GM12801 (cell line): ENCODE measurements around the gene BMP6.

ENCODE experiments used
- CTCF ChIP-seq: IDR thresholded peaks from one replicate; pipeline ENCODE4 v1.5.1; 2011; ENCODE audit warnings: control low read depth; ENCODE audit not compliant: insufficient read length; ENCODE audit errors: extremely low read depth

Gene BMP6

GRCh38 chr6:7818257-7819214 lies 92.6 kb downstream of the BMP6 start:
- TF ChIP-seq CTCF = no peak

GRCh38 chr6:7819431-7820015 lies 93.6 kb downstream of the BMP6 start:
- TF ChIP-seq CTCF = no peak

GRCh38 chr6:7820288-7820835 lies 94.5 kb downstream of the BMP6 start:
- TF ChIP-seq CTCF = no peak

- TF ChIP-seq CTCF = no peak
Measured at GRCh38 chr6:7821426-7821825, 95.5 kb downstream of the BMP6 start.

- TF ChIP-seq CTCF = no peak
Measured at GRCh38 chr6:7823552-7823951, 97.7 kb downstream of the BMP6 start.

- TF ChIP-seq CTCF = no peak
Measured at GRCh38 chr6:7825986-7826385, 100.1 kb downstream of the BMP6 start.

- TF ChIP-seq CTCF = no peak
Measured at GRCh38 chr6:7827142-7827541, 101.2 kb downstream of the BMP6 start.
